ENCODE data around the gene ACSL1.

ACSL1 gene

GRCh38 chr4:184824776-184825084, 1.0 kb downstream of the ACSL1 start:
- no peak for TF ChIP-seq CTCF (IDR thresholded peaks at IDR 0.05; ENCODE audit: extremely low read depth, missing control alignments)
- no peak for DNase-seq (ENCODE audit: low spot score)

GRCh38 chr4:184824081-184824775, 1.5 kb downstream of the ACSL1 start:
- TF ChIP-seq CTCF (IDR thresholded peaks at IDR 0.05; ENCODE audit: extremely low read depth, missing control alignments): no peak
- DNase-seq (ENCODE audit: low spot score): peak; percentile 65

GRCh38 chr4:184823014-184823413, 2.8 kb downstream of the ACSL1 start:
- TF ChIP-seq CTCF (IDR thresholded peaks at IDR 0.05; ENCODE audit: extremely low read depth, missing control alignments): no peak
- DNase-seq (ENCODE audit: low spot score): no peak

DNA sequence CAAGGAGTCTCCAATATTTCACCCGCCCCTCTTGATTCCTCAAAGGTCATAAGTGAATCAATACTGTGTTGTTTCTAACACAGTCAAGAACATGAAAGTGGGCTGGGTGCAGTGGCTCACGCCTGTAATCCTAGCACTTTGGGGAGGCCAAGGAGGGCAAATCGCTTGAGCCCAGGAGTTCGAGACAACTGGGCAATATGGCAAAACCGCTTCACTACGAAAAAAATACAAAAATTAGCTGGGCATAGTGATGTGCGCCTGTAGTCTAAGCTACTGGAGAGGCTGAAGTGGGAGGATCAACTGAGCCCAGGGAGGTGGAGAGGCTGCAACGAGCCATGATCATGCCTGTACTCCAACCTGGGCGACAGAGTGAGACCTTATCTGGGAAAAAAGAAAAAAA, 3.4 kb downstream of the ACSL1 start:
- DNase-seq (ENCODE audit: low spot score): no peak
- no peak for TF ChIP-seq CTCF (IDR thresholded peaks at IDR 0.05; ENCODE audit: extremely low read depth, missing control alignments)

- DNase-seq (ENCODE audit: low spot score): no peak
- TF ChIP-seq CTCF (IDR thresholded peaks at IDR 0.05; ENCODE audit: extremely low read depth, missing control alignments): no peak
Measured at GRCh38 chr4:184821242-184821641, 4.5 kb downstream of the ACSL1 start.

- no peak for DNase-seq (ENCODE audit: low spot score)
- no peak for TF ChIP-seq CTCF (IDR thresholded peaks at IDR 0.05; ENCODE audit: extremely low read depth, missing control alignments)
Measured at GRCh38 chr4:184819786-184820185, 6.0 kb downstream of the ACSL1 start.

- TF ChIP-seq CTCF (IDR thresholded peaks at IDR 0.05; ENCODE audit: extremely low read depth, missing control alignments): no peak
- peak; percentile 59 for DNase-seq (ENCODE audit: low spot score)
Measured at GRCh38 chr4:184818216-184818564, 7.6 kb downstream of the ACSL1 start.

Measured in GM20000 (cell line).